SU-DHL-6 (cell line): Measurements from ENCODE around the gene CDH23.

ENCODE experiments used
- H2AFZ ChIP-seq: fragments of 200-600 bp; sonication (generic); 2 replicates; pipeline ENCODE4 v1.6.1; 2014; ENCODE audit warnings: low read depth, mild to moderate bottlenecking, moderate library complexity, mixed read lengths, antibody characterized with exemption, low read length; ENCODE audit not compliant: severe bottlenecking
- H3F3A ChIP-seq: fragments of 200-600 bp; shearing (Covaris generic); 2 replicates; pipeline ENCODE4 v1.6.0; 2016; ENCODE audit warnings: antibody characterized with exemption, mild to moderate bottlenecking; ENCODE audit not compliant: insufficient read depth
- H3K27ac ChIP-seq: fragments of 200-600 bp; sonication (generic); 2 replicates; pipeline ENCODE4 v1.5.1; 2016; ENCODE audit warnings: low read depth, mild to moderate bottlenecking, low read length, moderate library complexity, mixed read lengths
- H3K27me3 ChIP-seq: fragments of 200-600 bp; sonication (generic), shearing (Covaris generic); 2 replicates; pipeline ENCODE4 v1.6.0; 2014; ENCODE audit warnings: mild to moderate bottlenecking, low read length
- H3K36me3 ChIP-seq: fragments of 200-600 bp; sonication (generic); 2 replicates; pipeline ENCODE4 v1.6.1; 2014; ENCODE audit warnings: mild to moderate bottlenecking, low read length, mixed read lengths
- H3K4me2 ChIP-seq: fragments of 300-600, 200-600 bp; shearing (Covaris generic), sonication (generic); 2 replicates; pipeline ENCODE4 v1.6.0; 2014; ENCODE audit warnings: low read length, low read depth, mild to moderate bottlenecking; ENCODE audit not compliant: poor library complexity, severe bottlenecking
- H3K4me3 ChIP-seq: fragments of 200-600 bp; sonication (generic); 2 replicates; pipeline ENCODE4 v1.5.1; 2014; ENCODE audit warnings: antibody characterized with exemption, low read length, mild to moderate bottlenecking, mixed read lengths; ENCODE audit not compliant: insufficient read depth, poor library complexity, severe bottlenecking
- H3K79me2 ChIP-seq: fragments of 200-600 bp; sonication (generic); 2 replicates; pipeline ENCODE4 v1.6.1; 2014; ENCODE audit warnings: mild to moderate bottlenecking, low read length, moderate library complexity; ENCODE audit not compliant: insufficient read depth
- H3K9ac ChIP-seq: fragments of 200-600 bp; sonication (generic); 2 replicates; pipeline ENCODE4 v1.7.0; 2014; ENCODE audit warnings: mild to moderate bottlenecking, low read length
- H3K9me2 ChIP-seq: fragments of 200-600 bp; sonication (generic); replicated peaks from 2 replicates; pipeline ENCODE4 v1.6.1; 2014; ENCODE audit warnings: low read length; ENCODE audit not compliant: insufficient read depth
- H3K9me3 ChIP-seq: fragments of 200-600 bp; sonication (generic); 2 replicates; pipeline ENCODE4 v1.6.1; 2014; ENCODE audit warnings: low read length, mixed read lengths; ENCODE audit not compliant: insufficient read depth
- H4K20me1 ChIP-seq: fragments of 200-600 bp; sonication (generic); 2 replicates; pipeline ENCODE4 v1.6.1; 2014; ENCODE audit warnings: low read depth, mild to moderate bottlenecking, antibody characterized with exemption, low read length, moderate library complexity, mixed read lengths
- EZH2phosphoT487 ChIP-seq: fragments of 200-600 bp; sonication (generic), shearing (Covaris generic); conservative IDR thresholded peaks from 2 replicates; pipeline ENCODE4 v1.6.1; 2018; ENCODE audit warnings: mild to moderate bottlenecking, antibody characterized with exemption, low read length, moderate library complexity, mixed read lengths
- TF ChIP-seq, protein P1 (sequence below): fragments of 200-600 bp; sonication (generic); IDR thresholded peaks from one replicate; pipeline ENCODE4 v1.5.1; 2017; ENCODE audit warnings: antibody characterized with exemption, mild to moderate bottlenecking, low read length, moderate library complexity; ENCODE audit not compliant: insufficient read depth, poor library complexity, severe bottlenecking

Gene CDH23

DNA sequence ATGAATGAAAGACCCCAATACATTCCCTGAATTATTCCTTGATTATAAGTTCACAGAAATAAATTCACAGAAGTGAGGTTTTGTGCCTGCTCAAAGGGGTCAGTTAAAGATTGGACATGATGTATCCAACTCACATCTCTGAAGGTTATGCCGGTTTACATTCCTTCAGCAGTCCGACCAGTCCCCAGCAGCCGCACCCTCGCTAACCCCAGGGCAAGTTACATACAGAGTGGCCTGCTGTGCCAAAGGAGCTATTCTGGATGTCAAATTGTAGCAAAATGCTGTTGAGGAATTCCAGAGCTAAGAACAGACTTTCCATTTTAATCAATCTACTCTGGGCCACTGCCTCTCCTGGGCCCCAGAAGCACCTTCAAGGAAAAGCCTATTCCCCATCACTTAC lies 434.0 kb downstream of the CDH23 start:
- TF ChIP-seq EZH2phosphoT487, result no peak
- TF ChIP-seq, protein P1, sequence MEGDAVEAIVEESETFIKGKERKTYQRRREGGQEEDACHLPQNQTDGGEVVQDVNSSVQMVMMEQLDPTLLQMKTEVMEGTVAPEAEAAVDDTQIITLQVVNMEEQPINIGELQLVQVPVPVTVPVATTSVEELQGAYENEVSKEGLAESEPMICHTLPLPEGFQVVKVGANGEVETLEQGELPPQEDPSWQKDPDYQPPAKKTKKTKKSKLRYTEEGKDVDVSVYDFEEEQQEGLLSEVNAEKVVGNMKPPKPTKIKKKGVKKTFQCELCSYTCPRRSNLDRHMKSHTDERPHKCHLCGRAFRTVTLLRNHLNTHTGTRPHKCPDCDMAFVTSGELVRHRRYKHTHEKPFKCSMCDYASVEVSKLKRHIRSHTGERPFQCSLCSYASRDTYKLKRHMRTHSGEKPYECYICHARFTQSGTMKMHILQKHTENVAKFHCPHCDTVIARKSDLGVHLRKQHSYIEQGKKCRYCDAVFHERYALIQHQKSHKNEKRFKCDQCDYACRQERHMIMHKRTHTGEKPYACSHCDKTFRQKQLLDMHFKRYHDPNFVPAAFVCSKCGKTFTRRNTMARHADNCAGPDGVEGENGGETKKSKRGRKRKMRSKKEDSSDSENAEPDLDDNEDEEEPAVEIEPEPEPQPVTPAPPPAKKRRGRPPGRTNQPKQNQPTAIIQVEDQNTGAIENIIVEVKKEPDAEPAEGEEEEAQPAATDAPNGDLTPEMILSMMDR, result no peak
- no peaks in the 10 kb centered on the region for H4K20me1 ChIP-seq
- H3K27me3 ChIP-seq, result no peaks in the 10 kb centered on the region
- H3K79me2 ChIP-seq, result no peaks in the 10 kb centered on the region
- no peaks in the 10 kb centered on the region for H3K36me3 ChIP-seq
- no peaks in the 10 kb centered on the region for H3K9me2 ChIP-seq
- H3K9me3 ChIP-seq, result no peaks in the 10 kb centered on the region
- H3K27ac ChIP-seq, result no peak overlapping the region
- H3K4me2 ChIP-seq, result no peak overlapping the region
- no peak overlapping the region for H3K4me3 ChIP-seq
- no peaks in the 10 kb centered on the region for H3F3A ChIP-seq
- H2AFZ ChIP-seq, result no peak overlapping the region
- no peak overlapping the region for H3K9ac ChIP-seq

- Histone ChIP-seq H3K9me3 (no peaks in the 10 kb centered on the region), H3K4me3 (no peak overlapping the region), H3K79me2 (0 out of 2 replicates have a peak, but pooled peaks cover 2% of the 10 kb centered on the region), H3K27me3 (no peaks in the 10 kb centered on the region), H3F3A (no peaks in the 10 kb centered on the region), H3K27ac (no peak overlapping the region), H2AFZ (no peak overlapping the region), H4K20me1 (no peaks in the 10 kb centered on the region; the same call in 1 of the 2 replicates), H3K36me3 (no peaks in the 10 kb centered on the region), H3K9ac (no peak overlapping the region), H3K4me2 (no peak overlapping the region), H3K9me2 (no peaks in the 10 kb centered on the region)
- TF ChIP-seq EZH2phosphoT487, result no peak
- TF ChIP-seq, protein P1, result no peak
Measured at GRCh38 chr10:71831646-71832552, 435.2 kb downstream of the CDH23 start.

GRCh38 chr10:71832967-71833366 lies 436.2 kb downstream of the CDH23 start:
- no peak overlapping the region for H3K4me2 ChIP-seq
- no peak overlapping the region for H3K4me3 ChIP-seq
- peaks cover 6% of the 10 kb centered on the region; the same call in 1 of the 2 replicates for H4K20me1 ChIP-seq
- TF ChIP-seq EZH2phosphoT487, result no peak
- TF ChIP-seq, protein P1, result no peak
- H3K9ac ChIP-seq, result no peak overlapping the region
- no peaks in the 10 kb centered on the region for H3K36me3 ChIP-seq
- H3K9me3 ChIP-seq, result no peaks in the 10 kb centered on the region
- no peaks in the 10 kb centered on the region for H3K27me3 ChIP-seq
- H2AFZ ChIP-seq, result no peak overlapping the region
- no peak overlapping the region for H3K27ac ChIP-seq
- 0 out of 2 replicates have a peak, but pooled peaks cover 5% of the 10 kb centered on the region for H3K79me2 ChIP-seq
- no peaks in the 10 kb centered on the region for H3F3A ChIP-seq
- H3K9me2 ChIP-seq, result no peaks in the 10 kb centered on the region
